ENCODE results near the gene IL22RA1.

- TF ChIP-seq CTCF (conservative IDR thresholded peaks at IDR 0.05; ENCODE audit: low read length), result no peak; the same call in 1 of the 2 replicates
- TF ChIP-seq EZH2phosphoT487 (IDR thresholded peaks at IDR 0.05; ENCODE audit: borderline replicate concordance, low read depth, low read length), result no peak
Measured at GRCh38 chr1:24094554-24094953, 48.4 kb downstream of the IL22RA1 start.
